ENCODE results near the gene TYW1.
"Not testable (repeated sequence)": the region's sequence is repeated elsewhere in the genome, so short reads cannot be mapped to it uniquely, and the experiment has no call there.

TYW1 gene

DNA sequence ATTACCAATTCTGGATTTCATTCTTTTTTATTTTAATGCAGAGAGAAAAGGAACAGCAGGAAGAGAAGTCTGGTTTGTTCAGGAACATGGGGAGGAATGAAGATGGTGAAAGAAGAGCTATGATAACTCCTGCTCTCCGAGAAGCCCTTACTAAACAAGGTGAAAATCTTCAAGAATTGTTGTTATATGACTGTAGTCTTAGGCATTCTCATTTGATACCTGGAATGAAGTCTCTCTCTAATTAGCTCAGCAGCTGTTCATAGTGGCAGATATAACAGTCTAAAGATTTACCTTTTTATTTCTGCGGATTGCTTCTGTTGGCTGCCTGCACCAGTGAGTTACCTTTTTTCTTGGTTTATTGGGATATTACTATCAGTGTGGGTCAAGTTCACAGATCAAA lies 53.3 kb downstream of the TYW1 start:
- not testable (repeated sequence) for DNase-seq

DNA sequence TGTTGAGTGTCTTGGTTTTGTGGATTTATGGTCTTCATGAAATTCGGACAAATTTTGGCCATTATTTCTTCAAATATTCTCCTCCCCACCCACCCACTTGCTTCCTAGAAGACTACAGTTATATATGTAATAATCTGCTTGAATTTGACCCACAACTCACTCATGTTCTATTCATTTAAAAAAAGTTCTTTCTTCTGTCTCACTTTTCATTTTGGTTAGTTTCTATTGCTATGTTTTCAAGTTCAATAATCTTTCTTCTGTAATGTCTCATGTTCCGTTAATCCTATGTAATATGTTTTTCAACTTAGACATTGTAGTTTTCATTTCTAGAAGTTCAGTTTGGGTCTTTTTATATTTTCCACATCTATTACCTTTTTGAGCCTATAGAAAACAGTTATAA lies 55.5 kb downstream of the TYW1 start:
- not testable (repeated sequence) for DNase-seq

DNA sequence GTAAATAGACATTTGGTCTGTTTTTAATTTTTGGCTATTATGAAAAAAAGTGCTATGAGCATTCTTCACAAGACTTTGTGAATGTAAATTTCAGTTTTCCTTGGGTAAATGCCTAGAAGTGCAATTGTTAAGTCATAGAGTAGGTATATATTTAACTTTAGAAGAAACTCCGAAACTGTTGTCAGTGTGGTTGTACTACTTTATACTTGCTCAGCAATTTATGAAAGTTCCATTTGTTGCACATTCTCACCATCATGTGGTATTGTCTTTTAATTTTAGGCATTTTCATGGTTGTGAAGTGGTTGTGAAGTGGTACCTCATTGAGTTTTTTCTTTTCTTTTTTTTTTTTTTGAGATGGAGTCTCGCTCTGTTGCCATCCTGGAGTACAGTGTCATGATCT lies 60.0 kb downstream of the TYW1 start:
- no peak for DNase-seq

GRCh38 chr7:67061321-67061720 lies 64.7 kb downstream of the TYW1 start:
- DNase-seq = not testable (repeated sequence)

- not testable (repeated sequence) for DNase-seq
Observed at GRCh38 chr7:67062802-67063201, 66.2 kb downstream of the TYW1 start.

GRCh38 chr7:67066950-67067622 lies 70.5 kb downstream of the TYW1 start:
- DNase-seq = not testable (repeated sequence)

- not testable (repeated sequence) for DNase-seq
Observed at GRCh38 chr7:67076120-67076519, 79.5 kb downstream of the TYW1 start.

GRCh38 chr7:67082880-67083279 lies 86.2 kb downstream of the TYW1 start:
- DNase-seq = not testable (repeated sequence)

DNA sequence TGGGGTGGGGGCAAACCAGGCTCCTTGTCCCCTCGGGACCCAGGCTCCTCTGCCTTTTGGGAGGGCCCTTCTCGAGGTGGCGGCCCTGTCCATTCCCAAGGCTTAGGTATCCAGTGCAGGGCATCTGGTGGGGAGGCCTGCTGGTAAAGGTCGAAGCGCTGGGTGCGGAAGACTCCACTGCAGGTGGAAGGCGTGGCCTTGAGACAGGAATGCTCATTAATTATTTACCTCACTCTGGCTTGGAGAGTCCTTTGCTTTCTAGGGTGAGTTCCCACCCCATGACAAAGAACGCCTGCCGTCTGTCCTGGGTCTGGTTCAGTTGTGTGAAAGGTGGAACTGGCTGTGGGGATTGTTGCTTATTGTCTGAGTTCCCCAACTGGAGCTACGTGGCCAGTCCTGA lies 92.6 kb downstream of the TYW1 start:
- DNase-seq = not testable (repeated sequence)

DNA sequence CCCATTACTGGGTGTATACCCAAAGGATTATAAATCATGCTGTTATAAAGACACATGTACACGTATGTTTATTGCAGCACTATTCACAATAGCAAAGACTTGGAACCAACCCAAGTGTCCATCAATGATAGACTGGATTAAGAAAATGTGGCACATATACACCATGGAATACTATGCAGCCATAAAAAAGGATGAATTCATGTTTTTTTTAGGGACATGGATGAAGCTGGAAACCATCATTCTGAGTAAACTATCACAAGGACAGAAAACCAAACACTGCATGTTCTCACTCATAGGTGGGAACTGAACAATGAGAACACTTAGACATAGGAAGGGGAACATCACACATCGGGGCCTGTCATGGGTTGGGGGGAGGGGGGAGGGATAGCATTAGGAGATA lies 94.4 kb downstream of the TYW1 start:
- not testable (repeated sequence) for DNase-seq

DNA sequence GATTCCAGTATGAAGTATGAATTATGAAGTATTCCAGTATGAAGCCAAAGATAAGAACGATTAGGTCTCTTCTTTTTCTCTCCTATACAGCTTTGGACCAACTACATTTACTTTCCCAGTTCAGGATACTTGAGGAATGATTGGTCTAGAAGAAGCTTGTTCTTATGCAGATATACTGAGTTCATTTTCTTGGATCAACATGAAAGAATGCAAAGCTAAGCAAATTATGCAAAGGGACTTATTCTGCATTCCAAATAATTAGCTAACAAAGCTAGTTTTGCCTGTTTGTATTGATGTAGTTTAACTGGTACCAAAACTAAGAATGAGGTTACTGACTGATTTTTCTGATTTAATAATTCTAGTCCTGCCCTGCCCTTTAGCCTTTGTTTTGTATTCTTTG lies 101.4 kb downstream of the TYW1 start:
- not testable (repeated sequence) for DNase-seq

GRCh38 chr7:67099406-67099805 lies 102.8 kb downstream of the TYW1 start:
- not testable (repeated sequence) for DNase-seq

DNA sequence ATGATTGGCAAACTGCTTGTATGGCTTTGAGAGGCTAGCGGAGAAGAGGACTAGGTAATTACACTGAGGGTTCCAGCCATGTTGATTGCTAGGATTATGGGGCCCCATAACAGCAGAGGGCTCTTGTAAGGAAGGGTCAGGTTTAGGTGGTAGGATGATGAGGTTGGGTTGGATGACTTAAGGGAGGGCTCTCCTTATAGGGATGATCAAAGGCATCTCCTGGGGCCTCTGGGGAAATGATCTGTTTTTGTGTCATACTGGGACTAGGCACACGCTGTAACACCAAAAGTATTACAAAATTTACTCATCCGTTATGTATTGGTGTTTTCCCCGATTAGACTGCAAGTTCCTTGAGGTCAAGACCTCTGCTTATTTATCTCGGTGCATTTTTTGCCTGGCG lies 103.4 kb downstream of the TYW1 start:
- not testable (repeated sequence) for DNase-seq

DNA sequence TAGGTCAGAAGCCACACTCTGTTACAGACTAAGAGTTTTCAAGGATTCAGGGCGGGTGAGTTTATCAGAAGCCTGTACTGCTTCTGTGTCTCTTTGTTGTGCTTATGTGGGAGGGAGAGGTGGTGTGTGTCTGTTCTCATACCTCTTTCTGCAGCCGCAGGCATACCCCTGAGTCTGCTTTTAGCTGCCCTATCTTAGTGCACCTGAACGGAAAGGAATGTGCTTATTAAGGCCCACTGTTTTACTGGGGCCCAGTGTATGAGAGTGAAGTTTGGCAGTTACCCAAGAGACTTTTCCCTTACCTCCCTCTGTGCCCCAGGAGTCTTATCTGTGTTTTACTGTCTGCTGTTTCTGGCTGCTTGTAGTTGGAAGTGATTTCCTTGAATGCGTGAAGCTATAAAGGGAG lies 104.3 kb downstream of the TYW1 start:
- DNase-seq = no peak

- DNase-seq = not testable (repeated sequence)
Observed at GRCh38 chr7:67104937-67105336, 108.3 kb downstream of the TYW1 start.

DNA sequence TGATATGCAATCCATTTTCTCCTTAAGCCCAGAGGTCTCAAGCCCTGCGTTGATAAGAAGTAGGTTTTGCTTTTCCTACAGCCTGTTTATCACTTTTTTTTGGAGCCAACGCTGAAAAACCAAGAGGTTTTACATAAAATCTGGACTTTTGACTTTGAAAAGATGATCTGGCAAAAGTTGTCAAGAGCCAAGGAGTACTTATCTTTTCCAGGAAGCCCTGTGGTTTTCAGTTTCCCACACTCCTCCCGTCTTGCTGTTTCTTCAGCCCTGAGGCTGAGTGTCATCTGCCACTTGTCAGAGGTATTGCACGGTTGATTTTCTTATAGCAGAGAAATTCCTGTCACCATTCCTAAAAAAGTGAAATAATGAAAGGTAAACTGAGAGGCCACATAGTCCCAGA lies 108.7 kb downstream of the TYW1 start:
- no peak for DNase-seq

- not testable (repeated sequence) for DNase-seq
Observed at GRCh38 chr7:67106255-67106654, 109.6 kb downstream of the TYW1 start.

GRCh38 chr7:67111342-67111741 lies 114.7 kb downstream of the TYW1 start:
- not testable (repeated sequence) for DNase-seq

- not testable (repeated sequence) for DNase-seq
Observed at GRCh38 chr7:67114483-67115246, 118.0 kb downstream of the TYW1 start.

DNA sequence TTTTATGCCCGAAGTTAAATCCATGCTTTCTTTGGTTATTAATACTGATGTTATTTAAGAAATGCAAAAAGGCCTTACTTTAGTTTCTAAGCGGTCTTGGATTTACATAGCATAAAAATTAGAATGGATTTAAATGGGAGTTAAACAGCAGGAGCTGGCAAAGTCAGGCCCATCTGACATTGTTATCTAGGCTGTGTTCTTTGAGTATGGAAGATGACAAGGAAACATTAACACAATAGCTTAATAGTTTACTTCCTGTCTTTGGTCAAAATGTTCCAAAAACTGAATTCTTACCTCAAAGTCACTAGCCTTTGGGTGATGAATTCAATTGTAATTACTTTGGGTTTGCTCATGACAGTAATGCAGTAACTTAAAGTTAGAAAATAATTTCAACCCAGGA lies 123.9 kb downstream of the TYW1 start:
- not testable (repeated sequence) for DNase-seq

- DNase-seq = not testable (repeated sequence)
Observed at GRCh38 chr7:67128257-67128656, 131.6 kb downstream of the TYW1 start.

GRCh38 chr7:67130766-67131165 lies 134.1 kb downstream of the TYW1 start:
- peak; percentile 50 for DNase-seq

DNA sequence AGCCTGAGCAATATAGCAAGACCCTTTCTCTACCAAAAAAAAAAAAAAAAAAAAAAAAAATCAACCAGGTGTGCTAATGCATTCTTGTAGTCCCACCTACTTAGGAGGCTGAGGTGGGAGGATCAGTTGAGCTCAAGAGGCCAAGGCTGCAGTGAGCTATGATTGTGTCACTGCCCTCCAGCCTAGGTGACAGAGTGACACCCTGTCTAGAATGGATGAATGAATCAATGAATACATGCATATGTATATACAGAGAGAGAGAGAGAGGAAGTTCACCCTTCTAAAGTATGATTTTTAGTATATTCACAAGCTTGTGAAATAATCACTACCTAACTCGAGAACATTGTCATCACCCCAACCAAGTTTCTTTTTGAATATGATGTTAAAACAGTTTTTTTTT lies 138.3 kb downstream of the TYW1 start:
- not testable (repeated sequence) for DNase-seq

Data from NCI-H2029 (cell line).